Activated naive CD4-positive, alpha-beta T cell treated with anti-CD3 and anti-CD28 coated beads for 36 hours (primary cell): ENCODE results near the gene LRIG1. TPM values are rescaled to one million over a fixed set of nuclear protein-coding genes. Genes with fewer than 3 reads are reported as not detected.
A peak's percentile ranks its signal among the peaks of the same experiment; 100 is the strongest.

Source experiments
- CTCF ChIA-PET: fragments of 350-600 bp; sonication (Branson Sonifier 250); formaldehyde crosslinking; loops from one replicate; lab custom pipeline; 2021; ENCODE audit warnings: antibody characterized with exemption; lab: Charles Lee
- DNase-seq: peaks from one replicate; pipeline ENCODE4 v3.0.0-alpha.2; 2020
- H3K27ac Mint-ChIP-seq: one replicate; pipeline ENCODE4 v1.8.0; 2021; ENCODE audit warnings: mild to moderate bottlenecking, mixed read lengths
- H3K27me3 Mint-ChIP-seq: one replicate; pipeline ENCODE4 v1.8.0; 2021; ENCODE audit warnings: low read depth, mixed read lengths
- H3K36me3 Mint-ChIP-seq: one replicate; pipeline ENCODE4 v1.8.0; 2021; ENCODE audit warnings: low read depth, mixed read lengths
- H3K4me1 Mint-ChIP-seq: one replicate; pipeline ENCODE4 v1.8.0; 2021; ENCODE audit warnings: low read depth, mixed read lengths
- H3K4me3 Mint-ChIP-seq: one replicate; pipeline ENCODE4 v1.8.0; 2021; ENCODE audit warnings: mild to moderate bottlenecking, moderate library complexity, mixed read lengths
- H3K9me3 Mint-ChIP-seq: one replicate; pipeline ENCODE4 v1.8.0; 2021; ENCODE audit warnings: mixed read lengths
- intact Hi-C: fragments of 100-400 bp; cut with micrococcal nuclease; formaldehyde crosslinking; loops from one replicate; pipeline ENCODE4 v1.15.1; 2023
- total RNA-seq, 2 experiments: library from RNA; stranded (reverse); gene quantifications; one replicate each; pipeline ENCODE4 v1.2.3, GENCODE V29; 2021

LRIG1 gene
- total RNA-seq, 2 experiments from 2014 or later: 18.3 to 19.0 TPM

DNA sequence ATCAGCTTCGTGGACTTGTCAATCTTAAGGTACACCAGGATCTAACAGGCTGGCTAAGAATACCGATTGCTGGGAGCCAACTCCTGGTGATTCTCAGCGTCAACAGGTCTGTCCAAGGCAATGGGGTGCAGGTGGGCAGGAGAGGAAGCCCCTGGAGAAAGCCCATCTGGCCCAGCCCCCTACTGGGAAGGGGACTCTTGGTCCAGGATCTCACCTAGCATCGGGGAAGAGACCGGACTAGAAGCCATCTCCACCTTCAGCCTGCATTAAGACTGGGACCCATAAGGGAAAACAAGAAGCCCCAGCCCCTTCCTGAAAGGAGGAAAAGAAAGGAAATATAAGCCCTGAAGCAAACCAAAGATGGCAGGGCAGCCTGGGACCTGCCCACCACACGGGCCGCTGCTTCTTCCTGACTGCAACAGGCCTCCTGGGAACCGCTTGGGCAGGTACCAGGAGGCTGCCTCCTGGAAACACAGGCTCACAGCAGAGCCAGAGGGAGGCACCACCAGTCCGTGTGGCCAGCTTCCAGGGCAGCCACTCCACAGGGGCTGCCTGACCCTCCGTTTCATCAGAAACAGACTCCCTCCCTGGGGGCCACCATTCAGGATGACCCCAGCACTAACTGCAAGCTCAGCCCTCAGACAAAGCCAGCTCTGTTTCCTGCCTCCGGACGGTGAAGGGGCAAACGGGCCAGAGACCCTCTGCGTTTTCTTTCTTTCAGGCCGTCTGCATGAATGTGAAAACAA is 100.2 kb downstream of the LRIG1 start:
- Mint-ChIP-seq H3K27ac (no peak overlapping the region), H3K36me3 (peaks cover 16% of the 10 kb centered on the region), H3K4me3 (no peak overlapping the region), H3K4me1 (no peaks in the 10 kb centered on the region), H3K27me3 (no peaks in the 10 kb centered on the region), H3K9me3 (no peaks in the 10 kb centered on the region)
- no peak for DNase-seq
- intact Hi-C loops: no loop called here
- CTCF ChIA-PET: interaction anchor here (0.8 kb wide), 1 partner anchor 90 kb away, joined by 3 read pairs; no protein-coding TSS in a partner anchor

GRCh38 chr3:66399529-66400232 is 101.1 kb downstream of the LRIG1 start:
- Mint-ChIP-seq H3K4me1 (peaks cover 5% of the 10 kb centered on the region), H3K27me3 (no peaks in the 10 kb centered on the region), H3K9me3 (no peaks in the 10 kb centered on the region), H3K36me3 (peaks cover 11% of the 10 kb centered on the region), H3K27ac (no peak overlapping the region), H3K4me3 (no peak overlapping the region)
- intact Hi-C loops: no loop called here
- CTCF ChIA-PET: no interaction called here
- DNase-seq: no peak

DNA sequence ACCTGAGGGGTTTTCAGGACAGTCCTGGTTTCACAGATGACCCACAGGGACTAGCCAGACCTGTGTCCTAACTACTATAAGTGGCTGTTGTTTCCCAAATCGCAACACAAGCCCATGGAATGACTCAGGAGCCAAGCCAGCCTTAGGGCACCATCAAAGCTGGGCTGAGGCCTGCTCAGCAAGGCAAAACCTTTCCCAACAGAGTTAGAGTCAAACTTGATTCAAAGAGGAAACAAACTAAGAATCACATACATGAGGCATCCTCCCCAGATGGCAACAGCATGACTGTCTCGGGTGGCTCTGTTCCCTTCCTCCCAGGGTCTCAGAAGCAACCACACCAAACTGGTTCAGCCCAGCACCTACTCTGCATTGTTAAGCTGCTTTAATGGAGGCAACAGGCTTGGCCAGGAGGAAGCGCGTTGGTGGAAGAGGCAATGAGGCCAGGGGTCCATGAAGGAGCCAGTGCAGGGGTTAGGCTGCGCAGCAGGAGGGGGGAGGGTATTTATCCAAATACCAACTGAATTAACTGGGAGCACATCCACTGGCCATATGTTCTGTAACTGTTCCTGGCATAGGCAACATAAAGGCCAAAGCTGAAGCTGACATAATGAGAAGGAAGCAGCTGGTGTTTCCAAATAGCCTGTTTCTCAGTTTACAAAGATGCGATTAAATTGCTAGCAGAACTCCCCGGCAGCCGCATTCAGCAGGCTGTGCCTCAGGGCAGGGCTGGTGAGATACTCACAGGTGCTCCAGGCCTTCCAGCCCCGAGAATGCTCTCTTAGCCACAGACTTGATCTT is 102.4 kb downstream of the LRIG1 start:
- no peaks in the 10 kb centered on the region for H3K9me3 Mint-ChIP-seq
- H3K4me1 Mint-ChIP-seq: peaks cover 17% of the 10 kb centered on the region

DNA sequence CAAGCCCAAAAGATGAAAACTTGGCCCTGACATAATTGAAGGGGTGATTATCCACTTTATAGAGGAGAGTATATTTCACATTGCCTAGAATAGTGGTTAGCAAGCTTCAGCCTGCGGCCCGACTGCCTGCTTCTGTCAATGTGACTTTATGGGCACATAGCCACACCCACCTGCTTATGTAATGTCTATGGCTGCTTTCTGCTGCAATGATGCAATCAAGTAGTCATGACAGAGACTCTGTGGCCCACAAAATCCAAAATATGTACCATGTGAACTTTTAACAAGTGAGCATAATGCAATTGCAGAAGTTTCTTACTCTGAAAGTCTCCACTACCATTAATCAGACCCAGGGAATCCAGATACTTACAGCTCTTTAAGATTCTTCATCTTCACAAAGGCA is 103.1 kb downstream of the LRIG1 start:
- Mint-ChIP-seq H3K36me3 (peaks cover 25% of the 10 kb centered on the region), H3K4me1 (peaks cover 24% of the 10 kb centered on the region), H3K27ac (no peak overlapping the region), H3K9me3 (no peaks in the 10 kb centered on the region), H3K27me3 (no peaks in the 10 kb centered on the region), H3K4me3 (no peak overlapping the region)
- CTCF ChIA-PET: interaction anchor here (0.8 to 1.4 kb wide), 4 partner anchors 10 to 244 kb away, joined by 4 to 9 read pairs (median 6); no protein-coding TSS in a partner anchor
- intact Hi-C loops: no loop called here
- no peak for DNase-seq

More for the DNA sequence above, 102.4 kb downstream of the LRIG1 start:
- no peaks in the 10 kb centered on the region for H3K27me3 Mint-ChIP-seq
- no peak overlapping the region for H3K27ac Mint-ChIP-seq
- CTCF ChIA-PET: interaction anchor here (1.1 to 1.4 kb wide), 2 partner anchors 9 to 20 kb away, joined by 4 to 7 read pairs; no protein-coding TSS in a partner anchor
- intact Hi-C loops: no loop called here
- peaks cover 20% of the 10 kb centered on the region for H3K36me3 Mint-ChIP-seq
- no peak overlapping the region for H3K4me3 Mint-ChIP-seq
- no peak for DNase-seq

DNA sequence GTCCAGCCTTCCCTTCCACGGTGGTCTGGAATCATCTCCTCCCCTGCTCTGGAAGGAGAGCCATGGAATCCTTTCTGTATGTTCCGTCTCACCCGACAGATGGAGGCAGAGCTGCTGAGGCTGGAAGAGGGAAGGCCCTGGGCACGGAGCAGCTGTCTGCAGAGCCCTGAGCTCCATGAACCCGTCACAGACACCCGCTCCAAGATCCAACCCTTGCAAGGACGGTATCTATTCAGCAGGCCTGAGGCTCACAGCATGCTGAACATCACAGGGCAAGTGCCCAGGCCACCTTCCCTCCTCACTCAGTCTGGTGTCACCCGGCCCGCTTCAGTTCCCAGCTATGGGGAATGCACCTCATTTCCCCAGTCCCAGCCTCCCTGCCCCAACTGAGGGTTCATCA is 103.9 kb downstream of the LRIG1 start:
- intact Hi-C loops: no loop called here
- H3K4me3 Mint-ChIP-seq: no peak overlapping the region
- H3K36me3 Mint-ChIP-seq: peaks cover 30% of the 10 kb centered on the region
- CTCF ChIA-PET: interaction anchor here (1.4 kb wide), 2 partner anchors 11 to 19 kb away, joined by 7 to 9 read pairs; no protein-coding TSS in a partner anchor
- H3K9me3 Mint-ChIP-seq: no peaks in the 10 kb centered on the region
- no peak for DNase-seq
- H3K27ac Mint-ChIP-seq: no peak overlapping the region
- peaks cover 32% of the 10 kb centered on the region for H3K4me1 Mint-ChIP-seq
- no peaks in the 10 kb centered on the region for H3K27me3 Mint-ChIP-seq

- Mint-ChIP-seq H3K4me1 (peaks cover 34% of the 10 kb centered on the region), H3K9me3 (no peaks in the 10 kb centered on the region), H3K4me3 (no peak overlapping the region), H3K27ac (no peak overlapping the region), H3K36me3 (peaks cover 30% of the 10 kb centered on the region), H3K27me3 (no peaks in the 10 kb centered on the region)
- CTCF ChIA-PET: interaction anchor here (1.4 kb wide), 1 partner anchor 11 kb away, joined by 9 read pairs; no protein-coding TSS in a partner anchor
- intact Hi-C loops: no loop called here
- DNase-seq: no peak
Observed at GRCh38 chr3:66396161-66396760, 104.6 kb downstream of the LRIG1 start.

DNA sequence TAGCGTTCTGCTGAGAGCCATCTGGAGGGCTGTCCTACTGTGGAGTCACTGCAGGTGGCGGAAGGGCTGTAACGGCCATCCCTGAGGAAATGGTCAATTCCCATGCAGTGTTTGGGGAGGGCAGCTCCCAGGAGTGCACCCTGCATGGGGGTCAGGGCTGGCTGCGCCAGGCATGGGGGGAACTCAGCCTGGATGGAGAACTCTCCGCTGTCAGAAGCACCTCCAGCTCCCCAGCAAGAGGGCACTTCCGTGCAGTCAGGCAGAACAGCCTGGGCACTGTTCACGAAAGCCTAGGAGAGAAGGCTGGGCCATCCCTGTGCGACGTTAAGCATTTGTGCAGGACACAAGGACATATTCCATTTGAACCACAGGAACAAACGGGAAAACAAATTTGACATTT is 105.2 kb downstream of the LRIG1 start:
- H3K27me3 Mint-ChIP-seq: no peaks in the 10 kb centered on the region
- H3K4me1 Mint-ChIP-seq: peaks cover 38% of the 10 kb centered on the region
- intact Hi-C loops: no loop called here
- no peaks in the 10 kb centered on the region for H3K9me3 Mint-ChIP-seq
- H3K27ac Mint-ChIP-seq: no peak overlapping the region
- peaks cover 32% of the 10 kb centered on the region for H3K36me3 Mint-ChIP-seq
- no peak for DNase-seq
- no peak overlapping the region for H3K4me3 Mint-ChIP-seq
- CTCF ChIA-PET: no interaction called here

- H3K9me3 Mint-ChIP-seq: no peaks in the 10 kb centered on the region
- peaks cover 32% of the 10 kb centered on the region for H3K36me3 Mint-ChIP-seq
- H3K4me3 Mint-ChIP-seq: no peak overlapping the region
- H3K27ac Mint-ChIP-seq: peak overlapping the region; percentile 50
- CTCF ChIA-PET: interaction anchor here (1.5 to 1.8 kb wide), 2 partner anchors 13 to 141 kb away, joined by 4 to 11 read pairs; no protein-coding TSS in a partner anchor
- no peak for DNase-seq
- intact Hi-C loops: loop anchor here (1.0 to 5.0 kb wide), 4 partner anchors 92 to 422 kb away; partner anchors contain the start of gene LRIG1
- peaks cover 42% of the 10 kb centered on the region for H3K4me1 Mint-ChIP-seq
- no peaks in the 10 kb centered on the region for H3K27me3 Mint-ChIP-seq
Observed at GRCh38 chr3:66394753-66395249, 106.0 kb downstream of the LRIG1 start.

- CTCF ChIA-PET: interaction anchor here (0.6 to 1.8 kb wide), 3 partner anchors 14 to 235 kb away, joined by 3 to 11 read pairs (median 4); no protein-coding TSS in a partner anchor
- Mint-ChIP-seq H3K36me3 (peaks cover 35% of the 10 kb centered on the region), H3K9me3 (no peaks in the 10 kb centered on the region), H3K27me3 (no peaks in the 10 kb centered on the region), H3K27ac (peak overlapping the region; percentile 82), H3K4me3 (peak overlapping the region; percentile 73), H3K4me1 (peaks cover 48% of the 10 kb centered on the region)
- DNase-seq: peak; percentile 75
- intact Hi-C loops: loop anchor here (1.0 to 5.0 kb wide), 4 partner anchors 91 to 423 kb away; partner anchors contain the start of gene LRIG1
Observed at GRCh38 chr3:66394019-66394752, 106.6 kb downstream of the LRIG1 start.

DNA sequence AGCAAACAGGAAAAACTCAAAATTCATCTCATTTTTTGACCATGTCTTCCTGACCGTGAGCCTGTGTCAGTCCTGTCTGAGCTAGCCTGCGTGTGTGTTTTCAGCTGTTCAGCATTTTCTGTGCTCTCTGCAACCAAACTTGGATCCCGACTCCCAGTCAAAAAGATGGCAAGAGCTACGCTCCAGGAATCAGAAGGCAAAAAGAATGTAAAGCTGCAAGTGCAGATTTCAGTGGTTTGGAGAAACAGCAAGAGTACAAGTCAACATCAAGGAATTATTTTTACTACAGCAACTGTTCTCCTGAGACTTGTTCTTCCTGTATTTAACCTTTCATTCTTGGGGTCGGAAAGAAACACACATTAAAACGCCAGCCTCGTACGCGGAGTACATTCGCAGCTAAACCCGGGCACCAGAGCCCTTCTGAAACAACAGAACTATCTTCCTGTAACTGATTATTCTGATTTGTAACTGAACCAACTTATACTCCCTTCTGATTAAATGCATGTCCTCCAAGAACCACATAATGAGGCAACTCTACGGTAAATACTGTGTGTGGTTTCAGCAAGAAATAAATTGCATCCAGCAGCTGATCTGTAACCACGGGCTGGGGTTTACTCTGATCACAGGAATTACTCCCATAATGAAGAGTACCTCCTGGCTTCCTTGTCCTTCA is 107.4 kb downstream of the LRIG1 start:
- intact Hi-C loops: loop anchor here (1.0 to 5.0 kb wide), 4 partner anchors 90 to 424 kb away; partner anchors contain the start of gene LRIG1
- CTCF ChIA-PET: interaction anchor here (0.6 to 1.8 kb wide), 4 partner anchors 14 to 143 kb away, joined by 3 to 11 read pairs (median 4); no protein-coding TSS in a partner anchor
- peaks cover 37% of the 10 kb centered on the region for H3K36me3 Mint-ChIP-seq

More for the DNA sequence above, 107.4 kb downstream of the LRIG1 start:
- Mint-ChIP-seq H3K9me3 (peaks cover 4% of the 10 kb centered on the region), H3K27me3 (no peaks in the 10 kb centered on the region), H3K4me1 (peaks cover 48% of the 10 kb centered on the region), H3K4me3 (peak overlapping the region; percentile 73), H3K27ac (peak overlapping the region; percentile 82)
- DNase-seq: peak; percentile 7
